Astrocyte (in vitro differentiated cells and primary cell): Measurements from ENCODE around the gene STK26.

Experiments used
- EZH2 ChIP-seq: IDR thresholded peaks from 2 replicates; pipeline ENCODE4 v1.6.1; 2012; ENCODE audit warnings: mild to moderate bottlenecking, low read length, inconsistent platforms; ENCODE audit not compliant: insufficient read depth
- TF ChIP-seq, protein P1 (sequence below): IDR thresholded peaks from 2 replicates; pipeline ENCODE4 v1.5.1; 2011; ENCODE audit warnings: low read depth, mild to moderate bottlenecking, inconsistent platforms, low read length, moderate library complexity; ENCODE audit not compliant: insufficient read depth

- TF ChIP-seq, protein P1, sequence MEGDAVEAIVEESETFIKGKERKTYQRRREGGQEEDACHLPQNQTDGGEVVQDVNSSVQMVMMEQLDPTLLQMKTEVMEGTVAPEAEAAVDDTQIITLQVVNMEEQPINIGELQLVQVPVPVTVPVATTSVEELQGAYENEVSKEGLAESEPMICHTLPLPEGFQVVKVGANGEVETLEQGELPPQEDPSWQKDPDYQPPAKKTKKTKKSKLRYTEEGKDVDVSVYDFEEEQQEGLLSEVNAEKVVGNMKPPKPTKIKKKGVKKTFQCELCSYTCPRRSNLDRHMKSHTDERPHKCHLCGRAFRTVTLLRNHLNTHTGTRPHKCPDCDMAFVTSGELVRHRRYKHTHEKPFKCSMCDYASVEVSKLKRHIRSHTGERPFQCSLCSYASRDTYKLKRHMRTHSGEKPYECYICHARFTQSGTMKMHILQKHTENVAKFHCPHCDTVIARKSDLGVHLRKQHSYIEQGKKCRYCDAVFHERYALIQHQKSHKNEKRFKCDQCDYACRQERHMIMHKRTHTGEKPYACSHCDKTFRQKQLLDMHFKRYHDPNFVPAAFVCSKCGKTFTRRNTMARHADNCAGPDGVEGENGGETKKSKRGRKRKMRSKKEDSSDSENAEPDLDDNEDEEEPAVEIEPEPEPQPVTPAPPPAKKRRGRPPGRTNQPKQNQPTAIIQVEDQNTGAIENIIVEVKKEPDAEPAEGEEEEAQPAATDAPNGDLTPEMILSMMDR: no peak
- no peak for TF ChIP-seq EZH2
Observed at GRCh38 chrX:132022198-132022966, 720 bp upstream of the STK26 start.
